ENCODE results near the gene GMCL2.
A peak's percentile ranks its signal among the peaks of the same experiment; 100 is the strongest.

The GMCL2 gene

DNA sequence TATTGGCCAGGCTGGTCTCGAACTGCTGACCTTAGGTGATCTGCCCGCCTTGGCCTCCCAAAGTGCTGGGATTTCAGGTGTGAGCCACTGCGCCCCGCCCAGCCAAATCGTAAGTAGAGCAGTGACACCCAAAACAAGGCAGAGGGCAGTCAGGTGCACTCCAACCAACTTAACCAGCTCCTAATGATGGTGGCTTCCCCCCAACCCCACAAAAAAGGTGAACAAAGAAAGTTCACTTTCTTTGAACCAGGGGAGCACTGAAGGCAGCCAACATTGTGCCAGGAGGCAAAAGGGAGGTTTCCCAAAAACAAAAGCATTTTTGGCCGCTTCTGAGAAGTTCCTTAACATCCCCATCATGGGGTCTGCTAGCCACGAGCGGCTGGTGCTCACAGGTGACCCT lies 9.6 kb downstream of the GMCL2 start:
- DNase-seq, result no peak

DNA sequence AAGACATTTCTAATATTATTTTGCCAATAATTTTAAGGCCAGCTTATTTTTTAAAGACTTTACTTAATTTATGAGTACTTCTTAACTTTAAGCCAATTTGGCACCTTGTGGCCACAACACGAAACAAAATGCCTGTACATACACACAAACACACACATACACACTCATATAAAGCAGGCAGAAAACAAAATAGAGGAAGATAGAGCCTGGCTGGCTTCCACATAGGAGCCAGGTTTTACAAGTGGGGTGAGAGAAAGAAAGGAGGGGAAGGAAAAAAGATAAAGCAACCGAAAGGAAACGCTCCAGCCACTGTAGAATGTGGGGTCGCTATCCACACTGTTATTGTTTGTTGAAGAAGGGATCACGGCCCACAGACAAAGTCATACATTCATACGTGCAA lies 10.4 kb downstream of the GMCL2 start:
- no peak for DNase-seq

DNA sequence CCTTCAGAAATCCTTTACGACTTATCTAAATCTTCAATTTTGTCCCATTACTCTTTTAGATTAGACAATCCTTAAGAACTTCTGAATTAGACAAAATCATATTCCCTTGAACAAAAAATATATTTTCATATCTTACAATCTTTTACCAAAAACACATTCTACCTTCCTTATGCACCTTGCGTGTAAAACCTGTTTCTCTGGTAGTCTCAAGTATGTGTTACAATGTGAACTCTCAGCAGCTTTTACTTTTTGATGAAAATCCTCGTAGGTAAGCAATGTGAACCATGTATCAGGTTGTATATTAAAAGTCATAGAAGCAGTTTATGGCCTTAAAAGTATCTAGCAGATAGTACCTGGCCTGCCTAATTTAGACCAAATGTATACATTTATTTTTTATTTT lies 12.7 kb downstream of the GMCL2 start:
- DNase-seq, result no peak

DNA sequence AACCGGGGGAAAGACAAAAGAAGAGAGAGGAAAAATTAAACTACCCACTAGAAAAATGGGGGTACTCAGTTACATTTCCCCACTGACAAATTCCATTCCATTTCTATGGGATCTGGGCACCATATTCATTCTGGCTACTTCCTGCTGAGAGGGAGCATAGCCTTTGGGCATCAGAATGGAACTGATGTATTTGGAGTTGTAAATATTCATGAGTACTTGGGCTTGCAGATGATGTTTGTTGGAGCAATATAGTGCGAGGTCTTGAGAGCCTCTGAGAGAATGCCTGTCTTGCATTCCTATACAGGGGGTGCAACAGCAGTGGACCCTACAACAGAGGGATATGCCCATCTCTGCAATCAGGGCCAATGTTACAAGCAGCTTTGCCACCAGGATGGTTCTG lies 16.7 kb downstream of the GMCL2 start:
- no peak for DNase-seq

DNA sequence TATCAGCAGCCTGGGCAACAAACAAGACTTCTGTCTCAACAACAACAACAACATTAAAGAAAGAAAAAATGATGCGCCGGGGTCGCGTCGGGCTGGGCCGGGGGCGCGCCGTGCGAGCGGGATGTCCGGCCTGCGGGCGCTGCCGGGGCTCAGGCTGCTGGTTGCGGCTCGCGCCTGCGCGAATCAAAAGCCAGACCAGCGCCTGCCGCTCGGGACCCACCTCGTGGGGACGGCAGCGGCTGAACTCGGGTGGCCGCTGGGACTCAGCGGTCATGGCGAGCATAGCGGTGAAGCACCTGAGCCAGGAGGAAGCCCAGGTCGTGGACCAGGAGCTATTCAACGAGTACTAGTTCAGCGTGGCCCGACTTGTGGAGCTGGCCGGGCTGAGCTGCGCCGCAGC lies 21.6 kb downstream of the GMCL2 start:
- DNase-seq, result no peak

DNA sequence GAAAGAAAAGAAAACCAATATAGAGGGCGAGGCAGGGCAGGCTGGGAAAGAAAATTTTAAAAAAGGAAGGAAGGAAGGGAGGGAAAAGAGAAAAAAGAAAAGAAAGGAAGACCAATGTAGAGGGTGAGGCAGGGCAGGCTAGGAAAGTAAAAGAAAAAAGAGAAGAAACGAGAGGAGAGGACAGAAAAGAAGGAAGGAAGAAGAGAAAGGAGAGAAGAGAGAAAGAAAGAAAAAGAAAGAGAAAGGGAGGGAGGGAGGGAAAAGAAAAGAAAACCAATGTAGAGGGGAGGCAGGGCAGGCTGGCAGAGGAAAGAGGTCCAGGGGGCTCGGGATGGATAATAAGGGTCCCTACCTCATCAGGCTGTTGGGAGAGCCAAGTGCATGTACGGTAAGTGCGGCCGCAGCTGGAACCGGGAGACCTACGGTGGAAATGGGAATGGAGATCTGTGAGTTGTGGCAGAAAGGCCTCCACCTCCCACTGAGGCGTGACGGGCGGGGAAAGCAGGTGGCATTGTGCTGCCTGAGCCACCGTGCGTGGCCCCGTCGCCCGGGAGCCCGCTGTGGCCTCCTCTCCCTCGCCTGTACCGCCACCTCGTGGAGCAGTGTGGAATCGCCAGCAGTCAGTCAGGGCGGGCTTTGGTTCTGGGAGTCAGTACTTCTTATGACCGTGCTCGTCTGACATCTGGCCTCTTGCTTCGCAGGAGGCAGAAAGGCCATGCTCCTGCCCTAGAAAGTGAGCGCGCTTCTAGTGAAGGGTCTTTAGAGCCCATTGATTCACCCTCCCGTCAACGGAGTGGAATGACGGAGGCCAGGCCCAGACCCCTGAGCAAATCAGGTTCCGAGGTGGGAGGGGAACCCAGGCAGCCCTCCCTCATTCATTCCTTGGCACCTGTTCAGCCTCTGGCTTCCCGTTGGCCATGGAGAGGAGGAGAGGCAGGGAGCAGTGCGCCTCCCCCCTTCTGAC lies 23.1 kb downstream of the GMCL2 start:
- DNase-seq, result peak; percentile 91

DNA sequence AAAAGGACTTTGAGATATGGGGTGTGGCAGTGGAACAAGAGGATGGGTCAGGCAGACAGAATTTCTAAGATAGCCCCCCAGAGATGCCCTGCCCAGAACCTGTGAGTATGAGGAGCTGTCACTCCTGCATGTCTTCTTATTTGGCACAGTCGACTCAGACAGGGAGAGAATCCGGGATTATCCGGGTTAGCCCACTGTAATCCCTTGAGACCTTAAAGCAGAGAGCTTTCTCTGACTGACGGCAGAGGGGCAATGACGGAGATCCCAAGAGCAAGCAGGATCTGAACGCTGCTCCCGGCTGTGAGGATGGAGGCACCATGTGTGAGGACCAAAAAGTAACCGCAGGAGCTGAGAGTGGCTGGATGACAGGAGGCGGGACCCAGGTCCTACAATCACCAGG lies 24.7 kb downstream of the GMCL2 start:
- DNase-seq, result no peak

DNA sequence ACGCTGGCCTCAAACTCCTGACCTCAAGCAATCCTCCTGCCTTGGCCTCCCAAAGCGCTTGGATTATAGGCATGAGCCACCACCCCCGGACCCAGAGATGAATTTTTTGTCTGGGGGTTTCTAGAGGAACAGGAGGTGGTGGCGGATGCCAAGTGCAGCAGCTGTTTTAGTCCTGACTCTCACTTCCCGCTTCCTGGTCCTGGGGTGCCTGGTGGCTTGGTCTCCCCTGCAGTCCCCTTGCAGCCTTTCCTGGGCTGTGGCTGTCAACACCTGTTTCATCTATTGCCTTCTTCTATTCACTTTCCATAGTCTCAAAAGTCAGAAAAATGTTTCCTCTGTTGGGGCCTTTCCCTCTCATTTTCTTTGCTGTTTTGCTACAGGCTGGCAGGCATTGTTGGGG lies 27.0 kb downstream of the GMCL2 start:
- no peak for DNase-seq

DNA sequence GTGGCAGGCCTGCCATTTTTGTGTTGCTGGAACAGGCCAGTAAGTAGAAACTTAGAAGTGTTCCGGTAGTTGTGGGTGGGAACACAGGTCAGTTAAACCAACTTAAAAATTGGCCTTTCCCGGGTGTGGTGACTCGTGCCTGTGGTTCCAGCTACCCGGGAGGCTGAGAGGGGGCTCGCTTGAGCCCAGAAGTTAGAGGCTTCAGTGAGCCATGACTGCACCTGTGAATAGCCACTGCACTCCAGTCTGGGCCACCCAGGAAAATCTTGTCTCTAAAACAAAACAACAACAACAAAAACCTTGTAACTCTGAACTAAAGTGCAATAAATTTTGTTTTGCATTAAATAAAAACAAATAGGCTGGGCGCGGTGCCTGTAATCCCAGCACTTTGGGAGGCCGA lies 32.1 kb downstream of the GMCL2 start:
- DNase-seq, result no peak

DNA sequence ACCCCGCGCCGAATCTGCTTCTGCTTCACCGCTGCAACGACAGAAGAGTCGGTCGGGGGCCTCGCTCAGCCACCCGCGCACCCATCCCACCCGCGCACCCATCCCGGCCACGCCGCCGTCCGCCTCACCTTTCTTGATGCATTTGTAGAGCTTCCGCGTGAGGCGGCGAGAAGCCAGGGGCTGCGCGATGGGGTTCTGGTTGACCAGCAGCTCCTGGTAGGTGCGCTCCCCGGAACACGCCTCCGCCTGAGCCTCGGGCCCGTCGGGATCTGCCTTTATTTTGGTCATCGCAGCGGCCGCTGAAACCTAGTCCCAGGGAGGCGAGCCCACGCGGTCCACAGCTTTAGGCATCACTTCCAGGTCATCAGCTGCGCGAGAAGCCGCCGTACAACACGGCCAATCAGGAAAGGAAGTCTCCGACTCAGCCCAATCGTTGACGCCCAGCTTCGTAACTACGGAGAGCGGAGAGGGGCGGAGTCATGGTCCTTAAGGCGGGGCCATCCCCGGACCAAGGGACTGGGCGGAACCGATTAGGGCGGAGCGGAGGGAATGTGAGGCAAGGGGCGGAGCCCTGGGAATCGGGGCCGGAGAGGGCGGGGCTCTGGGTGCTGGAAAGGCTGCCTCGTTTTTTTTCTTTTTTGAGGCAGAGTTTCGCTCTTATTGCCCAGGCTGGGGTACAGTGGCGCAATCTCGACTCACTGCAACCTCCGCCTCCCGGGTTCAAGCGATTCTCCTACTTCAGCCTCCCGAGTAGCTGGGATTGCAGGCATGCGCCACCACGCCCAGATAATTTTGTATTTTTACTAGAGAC lies 33.4 kb downstream of the GMCL2 start, which contains the start of gene NHP2:
NHP2 (minus strand) TSS at position 356 of the 811 bp plus-strand sequence; CDS start at position 288, 68 bp downstream.
- peak; percentile 99 for DNase-seq

DNA sequence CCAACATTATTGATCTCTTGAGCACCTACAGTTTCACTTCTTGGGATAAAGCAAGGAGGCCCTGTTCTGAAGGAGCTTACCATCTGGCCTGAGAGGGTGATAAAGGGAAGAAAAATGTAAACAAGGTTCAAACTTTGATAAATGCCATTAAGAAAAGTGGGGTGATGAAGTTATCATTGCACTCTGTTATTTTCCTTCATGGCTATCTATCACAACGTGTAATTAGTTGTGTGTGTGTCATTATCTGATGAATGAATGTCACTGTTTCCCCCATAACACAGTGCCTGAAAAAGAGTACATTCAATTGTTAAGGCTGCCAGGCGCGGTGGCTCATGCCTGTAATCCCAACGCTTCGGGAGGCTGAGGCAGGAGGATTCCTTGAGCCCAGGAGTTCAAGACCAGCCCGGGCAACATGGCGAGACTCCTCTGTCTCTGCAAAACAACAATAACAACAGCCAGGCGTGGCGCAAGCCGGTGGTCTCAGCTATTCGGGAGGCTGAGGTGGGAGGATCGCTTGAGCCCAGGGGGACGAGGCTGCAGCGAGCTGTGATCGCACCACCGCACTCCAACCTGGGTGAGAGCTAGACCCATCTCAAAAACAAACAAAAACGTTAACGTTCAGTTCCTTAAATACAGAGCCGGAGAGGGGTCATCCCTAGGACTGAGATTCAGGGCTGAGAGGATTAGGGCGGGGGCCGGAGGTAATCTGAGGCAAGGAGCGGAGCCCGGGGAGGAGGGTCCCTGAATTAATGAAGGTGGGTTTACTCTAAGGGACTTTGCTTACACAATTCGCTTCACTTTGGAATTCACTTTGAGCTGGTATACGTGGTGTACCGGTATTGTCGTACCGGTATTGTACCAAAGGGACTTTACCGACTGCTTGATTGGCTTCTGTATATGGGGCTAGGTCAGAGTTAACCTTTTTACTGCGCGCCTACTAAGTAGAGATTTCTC lies 34.4 kb downstream of the GMCL2 start:
- DNase-seq, result no peak

DNA sequence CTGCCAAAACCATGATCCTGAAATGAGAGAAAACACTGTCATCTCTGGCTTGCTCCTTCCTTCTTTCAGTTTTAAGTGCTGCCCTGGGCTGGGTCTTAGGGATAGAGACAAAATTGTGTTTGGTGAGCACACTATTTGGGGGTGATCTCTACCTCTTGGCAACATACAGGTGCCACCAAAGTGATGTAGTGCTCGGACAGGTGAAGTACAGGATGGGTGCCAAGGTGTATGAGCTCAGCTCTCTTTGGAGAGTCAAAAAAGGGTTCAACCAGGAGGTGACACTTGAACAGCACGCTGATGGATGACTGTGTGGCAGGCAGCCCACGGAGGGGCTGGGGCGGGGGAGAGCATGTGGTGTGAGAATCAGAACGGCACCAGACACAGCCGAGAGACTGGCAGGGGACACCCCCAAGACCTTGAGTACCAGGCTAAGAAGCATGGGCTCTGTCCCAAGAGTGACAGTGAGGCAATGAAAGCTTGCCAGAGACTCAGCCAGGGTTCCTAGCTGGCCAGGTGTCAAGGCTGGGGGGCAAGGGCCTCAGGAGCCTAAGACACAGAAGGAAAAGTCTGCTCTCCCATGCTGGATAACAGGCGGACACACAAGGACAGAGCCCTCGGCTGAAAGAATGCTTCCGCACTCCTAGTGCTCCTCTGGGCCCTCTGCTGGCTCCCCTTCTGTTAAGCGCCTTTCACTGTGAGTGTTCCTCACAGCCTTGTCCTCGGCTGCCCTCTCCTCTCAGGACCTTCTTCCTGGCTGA lies 36.0 kb downstream of the GMCL2 start:
- no peak for DNase-seq

DNA sequence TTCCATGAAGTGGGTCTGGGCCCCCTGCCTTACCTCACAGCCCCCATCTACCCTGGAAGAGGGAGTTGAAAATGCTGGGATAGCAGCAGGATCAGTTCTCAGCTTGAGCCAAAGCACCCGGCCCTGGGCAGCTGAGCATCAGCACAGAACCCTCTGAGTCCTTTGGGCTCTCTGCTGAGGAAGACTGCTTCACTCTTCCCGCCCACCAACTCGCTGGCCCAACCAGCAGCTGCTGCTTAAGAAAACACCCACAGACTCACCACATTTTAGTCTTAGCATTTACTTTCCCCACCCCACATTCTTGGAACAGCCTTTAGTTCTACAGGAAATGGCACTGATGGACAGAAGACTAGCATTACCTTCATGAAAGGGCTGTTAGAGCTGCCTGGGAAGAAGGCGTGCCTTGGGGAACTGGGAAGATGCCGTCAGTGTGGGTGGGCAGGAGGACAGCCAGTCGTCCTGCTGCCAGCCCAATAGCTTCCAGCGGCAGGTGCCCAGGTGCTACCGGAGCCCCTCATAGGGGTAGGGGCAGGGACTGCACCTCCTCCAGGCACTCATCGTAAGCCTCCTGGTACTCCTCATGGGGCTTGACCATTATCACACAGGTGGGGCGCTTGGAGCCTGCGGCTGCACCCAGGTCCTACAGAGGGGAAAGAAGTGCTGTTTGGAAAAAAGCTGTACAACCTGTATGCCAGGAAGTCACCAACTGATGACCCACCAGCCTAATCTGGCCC lies 37.8 kb downstream of the GMCL2 start:
- DNase-seq, result no peak

DNA sequence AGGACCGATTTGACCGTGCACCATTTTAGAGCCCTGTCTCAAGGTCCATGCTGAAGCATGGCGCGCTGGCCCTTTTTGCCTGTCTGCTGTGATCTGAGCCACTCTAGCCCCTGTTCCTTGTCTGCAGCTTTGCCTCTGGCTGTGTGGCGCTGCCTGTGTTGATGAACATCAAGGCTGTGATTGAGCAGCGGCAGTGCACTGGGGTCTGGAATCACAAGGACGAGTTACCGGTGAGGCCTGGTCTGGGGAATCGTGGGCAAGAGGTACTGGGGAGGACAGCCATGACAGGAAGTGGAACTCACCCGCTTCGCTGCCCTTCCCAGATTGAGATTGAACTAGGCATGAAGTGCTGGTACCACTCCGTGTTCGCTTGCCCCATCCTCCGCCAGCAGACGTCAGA lies 39.8 kb downstream of the GMCL2 start:
- no peak for DNase-seq

DNA sequence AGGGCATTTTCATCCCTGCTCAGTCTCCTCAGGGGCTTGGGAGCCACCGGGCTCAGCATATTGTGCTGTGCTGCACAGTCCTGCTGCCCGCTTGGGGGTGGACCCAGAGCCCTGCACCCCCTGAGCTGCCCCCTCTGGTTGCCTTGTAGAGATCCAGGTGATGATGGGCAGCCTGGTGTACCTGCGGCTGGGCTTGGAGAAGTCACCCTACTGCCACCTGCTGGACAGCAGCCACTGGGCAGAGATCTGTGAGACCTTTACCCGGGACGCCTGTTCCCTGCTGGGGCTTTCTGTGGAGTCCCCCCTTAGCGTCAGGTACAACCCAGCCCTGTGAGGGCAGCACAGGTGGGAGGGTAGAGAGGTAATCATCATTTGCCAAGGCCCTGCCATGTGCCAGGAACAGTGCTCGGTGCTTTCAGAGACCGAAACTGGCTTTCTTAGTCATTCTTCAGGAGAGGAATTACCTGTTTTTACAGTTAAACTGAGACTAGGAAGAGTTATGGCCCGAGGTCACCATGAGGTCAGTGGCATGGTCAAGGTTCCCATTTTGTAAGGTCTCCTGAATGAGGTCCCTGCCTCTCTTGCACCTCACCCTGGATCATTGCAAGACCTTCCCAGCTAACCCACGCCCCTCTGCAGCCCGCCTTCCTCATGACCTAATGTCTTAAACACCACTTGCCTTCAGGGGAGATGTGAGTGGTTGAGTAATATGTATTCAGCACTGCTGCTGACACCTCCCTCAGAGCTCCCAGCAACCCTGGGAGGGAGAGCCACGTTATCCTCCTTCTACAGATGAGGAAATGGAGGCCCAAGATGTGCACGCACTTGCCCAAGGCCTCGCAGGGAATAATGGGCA lies 41.0 kb downstream of the GMCL2 start:
- DNase-seq, result peak; percentile 80

DNA sequence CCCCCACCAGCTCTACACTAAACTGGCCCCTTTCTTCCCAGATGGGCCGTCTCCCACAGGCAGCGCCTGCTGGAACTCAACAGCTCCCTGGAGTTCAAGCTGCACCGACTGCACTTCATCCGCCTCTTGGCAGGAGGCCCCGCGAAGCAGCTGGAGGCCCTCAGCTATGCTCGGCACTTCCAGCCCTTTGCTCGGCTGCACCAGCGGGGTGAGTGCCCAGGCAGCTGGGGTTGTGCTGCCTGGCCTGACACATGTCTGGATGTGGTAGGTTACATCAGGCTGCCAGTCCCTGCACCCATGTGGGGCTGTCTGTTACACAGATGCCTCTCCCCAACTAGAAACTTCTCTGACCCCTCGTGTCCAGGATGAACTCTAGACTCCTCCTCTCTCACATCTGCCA lies 43.3 kb downstream of the GMCL2 start:
- DNase-seq, result no peak

DNA sequence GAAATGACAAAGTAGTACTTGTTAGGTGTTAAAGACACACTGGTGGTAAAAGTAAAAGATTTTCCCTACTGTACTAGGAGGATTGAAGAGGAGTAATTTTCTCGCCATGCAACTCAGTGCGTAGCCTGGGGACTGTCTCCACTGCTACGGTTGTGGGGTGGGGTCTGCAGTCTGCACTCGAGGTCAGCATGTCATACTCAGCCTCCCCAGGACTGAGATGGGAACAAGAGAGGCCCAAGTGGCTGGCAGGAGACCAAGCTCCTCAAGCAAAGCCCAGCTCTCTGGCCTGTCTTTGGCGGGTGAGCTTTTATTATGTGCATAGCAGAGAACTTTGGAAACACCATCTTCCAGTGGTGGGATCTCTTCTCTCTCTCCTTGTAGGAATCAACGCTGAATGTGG lies 43.9 kb downstream of the GMCL2 start:
- DNase-seq, result no peak

DNA sequence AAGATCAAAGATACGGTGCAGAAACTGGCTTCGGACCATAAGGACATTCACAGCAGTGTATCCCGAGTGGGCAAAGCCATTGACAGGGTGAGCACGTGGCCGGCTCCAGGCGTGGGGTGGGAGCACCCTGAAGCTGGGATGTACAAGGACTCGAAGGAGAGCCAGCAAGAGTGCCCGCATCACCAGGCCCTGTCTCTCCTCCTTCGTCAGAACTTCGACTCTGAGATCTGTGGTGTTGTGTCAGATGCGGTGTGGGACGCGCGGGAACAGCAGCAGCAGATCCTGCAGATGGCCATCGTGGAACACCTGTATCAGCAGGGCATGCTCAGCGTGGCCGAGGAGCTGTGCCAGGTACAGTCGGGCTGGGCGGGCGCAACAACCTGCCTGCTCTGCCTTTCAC lies 44.5 kb downstream of the GMCL2 start:
- DNase-seq, result no peak

DNA sequence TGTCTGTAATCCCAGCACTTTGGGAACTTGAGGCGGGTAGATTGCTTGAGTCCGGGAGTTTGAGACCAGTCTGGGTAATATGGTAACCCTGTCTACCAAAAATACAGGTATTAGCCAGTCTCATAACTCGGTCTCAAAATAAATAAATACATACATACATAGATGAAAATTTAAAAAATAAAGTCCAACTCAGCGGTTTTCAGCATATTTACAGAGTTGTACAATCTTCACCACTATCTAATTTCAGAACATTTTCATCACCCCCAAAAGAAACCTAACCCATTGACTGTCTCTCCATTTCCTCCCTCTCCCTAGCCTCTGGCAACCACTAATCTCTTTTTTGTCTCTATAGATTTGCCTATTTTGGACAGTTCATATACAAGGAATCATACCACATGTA lies 45.6 kb downstream of the GMCL2 start:
- no peak for DNase-seq

DNA sequence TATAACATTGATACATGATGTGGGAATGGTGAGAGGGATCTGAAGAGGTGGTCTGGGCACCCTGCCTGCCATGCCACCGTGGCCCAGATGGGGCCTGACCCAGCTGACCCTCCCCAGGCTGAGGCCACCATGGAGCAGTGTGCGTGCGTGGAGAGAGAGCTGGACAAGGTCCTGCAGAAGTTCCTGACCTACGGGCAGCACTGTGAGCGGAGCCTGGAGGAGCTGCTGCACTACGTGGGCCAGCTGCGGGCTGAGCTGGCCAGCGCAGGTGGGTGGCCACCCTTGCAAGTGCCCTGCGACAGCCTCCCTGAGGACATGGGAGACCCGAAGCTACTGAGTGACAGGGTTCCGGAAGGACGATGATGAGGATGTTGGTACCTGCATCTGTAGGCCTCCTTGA lies 49.2 kb downstream of the GMCL2 start:
- DNase-seq, result no peak

Measured in CD4-positive, alpha-beta T cell treated with Interleukin-12 subunit alpha and Interleukin-12 subunit beta, for 1 hour (primary cell).